HL-60 (cell line): ENCODE data around the gene PRORP.

Experiments used
- DNase-seq, 2 experiments: peaks; one replicate each; pipeline ENCODE4 v3.0.0-alpha.2; 2010 to 2020; ENCODE audit warnings: low read depth in 1 of 2, low spot score in 1 of 2
- H3K27ac ChIP-seq: fragments of 250-450 bp; sonication (Bioruptor Pico); replicated peaks from 2 replicates; pipeline ENCODE4 v1.5.1; 2020; ENCODE audit warnings: mild to moderate bottlenecking, moderate library complexity
- H3K27me3 ChIP-seq: fragments of 250-450 bp; sonication (Bioruptor Pico); 2 replicates; pipeline ENCODE4 v1.5.1; 2021; ENCODE audit warnings: mild to moderate bottlenecking, moderate library complexity; ENCODE audit not compliant: insufficient read depth, poor library complexity, severe bottlenecking
- H3K4me3 ChIP-seq: replicated peaks from 2 replicates; pipeline ENCODE4 v1.5.1; 2011; ENCODE audit warnings: mild to moderate bottlenecking, control low read depth, low read length; ENCODE audit not compliant: insufficient read depth
- GABPA ChIP-seq: IDR thresholded peaks from 2 replicates; pipeline ENCODE4 v1.6.1; 2012; ENCODE audit warnings: low read depth
- POLR2AphosphoS5 ChIP-seq: IDR thresholded peaks from 2 replicates; pipeline ENCODE4 v1.6.1; 2012; ENCODE audit warnings: low read depth
- SPI1 ChIP-seq: IDR thresholded peaks from 2 replicates; pipeline ENCODE4 v1.6.1; 2012; ENCODE audit warnings: low read depth, mild to moderate bottlenecking, borderline replicate concordance
- TF ChIP-seq, protein P1 (sequence below): IDR thresholded peaks from 2 replicates; pipeline ENCODE4 v1.6.1; 2012; ENCODE audit warnings: low read depth; ENCODE audit not compliant: insufficient replicate concordance
- TF ChIP-seq, protein P2 (sequence below): IDR thresholded peaks from one replicate; pipeline ENCODE4 v1.5.1; 2011; ENCODE audit warnings: low read length, control low read depth, inconsistent platforms; ENCODE audit not compliant: insufficient read depth

Gene PRORP

DNA sequence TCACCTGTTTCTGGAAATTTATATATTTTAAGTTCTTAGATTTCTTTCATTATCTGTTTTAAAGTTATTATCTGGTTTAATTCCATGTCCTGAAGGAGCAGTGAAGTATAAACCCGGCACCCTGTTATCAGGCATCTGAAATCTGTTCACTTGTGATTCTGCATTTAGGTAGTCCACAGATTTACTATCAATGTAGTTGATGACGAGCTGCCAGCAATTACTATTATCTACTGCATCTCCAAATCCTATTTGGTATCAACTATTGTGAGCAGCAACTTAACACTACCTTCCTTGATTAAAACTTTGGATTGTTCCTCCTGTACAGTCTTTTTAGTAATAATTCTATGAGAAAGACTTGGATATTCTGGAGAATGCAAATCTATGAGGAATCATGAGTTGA, 36.1 kb downstream of the PRORP start:
- no peaks in the 10 kb centered on the region for H3K27me3 ChIP-seq
- no peak for DNase-seq
- no peak overlapping the region for H3K4me3 ChIP-seq
- no peak overlapping the region for H3K27ac ChIP-seq
- TF ChIP-seq SPI1 (no peak), GABPA (no peak), POLR2AphosphoS5 (no peak)
- TF ChIP-seq, protein P1, sequence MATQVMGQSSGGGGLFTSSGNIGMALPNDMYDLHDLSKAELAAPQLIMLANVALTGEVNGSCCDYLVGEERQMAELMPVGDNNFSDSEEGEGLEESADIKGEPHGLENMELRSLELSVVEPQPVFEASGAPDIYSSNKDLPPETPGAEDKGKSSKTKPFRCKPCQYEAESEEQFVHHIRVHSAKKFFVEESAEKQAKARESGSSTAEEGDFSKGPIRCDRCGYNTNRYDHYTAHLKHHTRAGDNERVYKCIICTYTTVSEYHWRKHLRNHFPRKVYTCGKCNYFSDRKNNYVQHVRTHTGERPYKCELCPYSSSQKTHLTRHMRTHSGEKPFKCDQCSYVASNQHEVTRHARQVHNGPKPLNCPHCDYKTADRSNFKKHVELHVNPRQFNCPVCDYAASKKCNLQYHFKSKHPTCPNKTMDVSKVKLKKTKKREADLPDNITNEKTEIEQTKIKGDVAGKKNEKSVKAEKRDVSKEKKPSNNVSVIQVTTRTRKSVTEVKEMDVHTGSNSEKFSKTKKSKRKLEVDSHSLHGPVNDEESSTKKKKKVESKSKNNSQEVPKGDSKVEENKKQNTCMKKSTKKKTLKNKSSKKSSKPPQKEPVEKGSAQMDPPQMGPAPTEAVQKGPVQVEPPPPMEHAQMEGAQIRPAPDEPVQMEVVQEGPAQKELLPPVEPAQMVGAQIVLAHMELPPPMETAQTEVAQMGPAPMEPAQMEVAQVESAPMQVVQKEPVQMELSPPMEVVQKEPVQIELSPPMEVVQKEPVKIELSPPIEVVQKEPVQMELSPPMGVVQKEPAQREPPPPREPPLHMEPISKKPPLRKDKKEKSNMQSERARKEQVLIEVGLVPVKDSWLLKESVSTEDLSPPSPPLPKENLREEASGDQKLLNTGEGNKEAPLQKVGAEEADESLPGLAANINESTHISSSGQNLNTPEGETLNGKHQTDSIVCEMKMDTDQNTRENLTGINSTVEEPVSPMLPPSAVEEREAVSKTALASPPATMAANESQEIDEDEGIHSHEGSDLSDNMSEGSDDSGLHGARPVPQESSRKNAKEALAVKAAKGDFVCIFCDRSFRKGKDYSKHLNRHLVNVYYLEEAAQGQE: no peak
- TF ChIP-seq, protein P2, sequence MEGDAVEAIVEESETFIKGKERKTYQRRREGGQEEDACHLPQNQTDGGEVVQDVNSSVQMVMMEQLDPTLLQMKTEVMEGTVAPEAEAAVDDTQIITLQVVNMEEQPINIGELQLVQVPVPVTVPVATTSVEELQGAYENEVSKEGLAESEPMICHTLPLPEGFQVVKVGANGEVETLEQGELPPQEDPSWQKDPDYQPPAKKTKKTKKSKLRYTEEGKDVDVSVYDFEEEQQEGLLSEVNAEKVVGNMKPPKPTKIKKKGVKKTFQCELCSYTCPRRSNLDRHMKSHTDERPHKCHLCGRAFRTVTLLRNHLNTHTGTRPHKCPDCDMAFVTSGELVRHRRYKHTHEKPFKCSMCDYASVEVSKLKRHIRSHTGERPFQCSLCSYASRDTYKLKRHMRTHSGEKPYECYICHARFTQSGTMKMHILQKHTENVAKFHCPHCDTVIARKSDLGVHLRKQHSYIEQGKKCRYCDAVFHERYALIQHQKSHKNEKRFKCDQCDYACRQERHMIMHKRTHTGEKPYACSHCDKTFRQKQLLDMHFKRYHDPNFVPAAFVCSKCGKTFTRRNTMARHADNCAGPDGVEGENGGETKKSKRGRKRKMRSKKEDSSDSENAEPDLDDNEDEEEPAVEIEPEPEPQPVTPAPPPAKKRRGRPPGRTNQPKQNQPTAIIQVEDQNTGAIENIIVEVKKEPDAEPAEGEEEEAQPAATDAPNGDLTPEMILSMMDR: no peak

DNA sequence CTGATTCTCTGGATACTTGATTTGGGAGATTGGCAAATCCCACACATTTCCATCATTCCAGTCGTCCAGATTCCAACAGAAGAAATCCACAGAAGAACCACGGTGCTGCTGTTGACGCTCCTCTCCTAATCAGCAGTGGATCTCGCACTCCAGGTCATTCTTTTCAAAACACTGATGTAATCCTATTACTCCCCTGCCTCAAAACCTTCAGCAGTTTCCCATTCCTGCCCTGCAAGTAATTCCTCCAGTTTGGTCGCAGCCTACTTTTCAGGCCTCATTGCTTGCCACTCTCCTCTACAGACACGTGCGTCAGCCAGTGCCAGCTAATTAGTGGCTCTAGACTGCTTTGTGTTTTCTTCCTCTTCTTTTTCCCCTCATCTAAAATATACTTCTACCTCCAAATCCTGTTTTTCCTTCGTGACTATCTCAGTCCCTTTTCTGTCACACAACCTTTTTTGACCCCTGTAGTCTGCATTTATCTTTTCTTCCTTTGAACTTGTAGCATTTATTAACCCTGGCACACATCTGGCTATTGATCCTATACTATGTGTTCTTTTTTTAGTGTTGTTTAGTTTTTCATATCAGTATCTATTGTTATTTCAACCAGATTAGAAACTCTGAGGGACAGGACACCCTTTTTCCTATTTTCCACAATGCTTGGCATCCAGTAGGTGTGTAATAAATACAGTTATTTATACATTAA, 36.8 kb downstream of the PRORP start:
- no peak for DNase-seq
- Histone ChIP-seq H3K27me3 (no peaks in the 10 kb centered on the region), H3K4me3 (no peak overlapping the region), H3K27ac (no peak overlapping the region)
- no peak for TF ChIP-seq SPI1
- no peak for TF ChIP-seq POLR2AphosphoS5
- TF ChIP-seq, protein P2: no peak
- no peak for TF ChIP-seq GABPA
- TF ChIP-seq, protein P1: no peak

DNA sequence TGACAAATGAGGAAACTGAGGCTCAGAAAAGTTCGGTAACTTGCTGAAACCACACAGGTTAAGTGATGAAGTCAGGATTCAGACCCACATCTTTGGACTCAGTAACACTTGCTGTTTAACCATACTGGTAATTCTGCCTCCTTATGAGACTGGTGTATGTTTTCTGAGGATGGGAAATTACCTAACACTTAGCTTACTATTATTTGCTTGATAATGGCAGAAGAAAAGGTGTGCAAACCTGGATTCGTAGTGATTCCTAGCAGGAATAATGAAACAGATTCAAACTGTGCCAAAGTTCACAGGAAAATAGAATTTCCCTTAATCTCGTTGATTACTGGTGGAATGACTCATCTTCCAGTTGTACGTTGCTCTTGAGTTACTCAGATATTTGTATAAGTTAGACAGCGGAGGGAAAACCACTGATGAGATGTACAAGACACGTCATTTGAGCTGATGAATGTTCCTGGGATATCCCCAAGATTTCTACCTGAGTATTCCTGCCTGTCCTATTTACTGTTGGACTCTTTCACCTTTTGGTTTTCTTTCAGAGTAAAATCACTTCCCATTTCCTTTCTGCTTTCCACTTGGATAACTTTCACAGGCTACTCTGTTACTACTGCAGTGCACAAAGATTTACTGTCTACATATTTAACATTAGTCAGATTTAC, 37.5 kb downstream of the PRORP start:
- Histone ChIP-seq H3K27ac (no peak overlapping the region), H3K4me3 (no peak overlapping the region), H3K27me3 (no peaks in the 10 kb centered on the region)
- DNase-seq: no peak
- TF ChIP-seq GABPA (no peak), POLR2AphosphoS5 (no peak), SPI1 (no peak)
- TF ChIP-seq, protein P1: no peak
- TF ChIP-seq, protein P2: no peak
